A549 (cell line): ENCODE measurements around the gene SLC39A11. TPM values are rescaled to one million over a fixed set of nuclear protein-coding genes. Genes with fewer than 3 reads are reported as not detected.

Experiments used
- ATAC-seq, 2 experiments: fragments of 200-7000 bp in 1 of 2; fragments of >200 bp in 1 of 2; cut with Nextera tagmentation in 1 of 2; cut with Tn5 transposase in 1 of 2; 3 replicates each; pipeline versions ENCODE4 v1.8.0 to v1.9.1; 2018 to 2020; ENCODE audit warnings: mild to moderate bottlenecking in 1 of 2, moderate library complexity in 1 of 2
- CTCF ChIA-PET: fragments of 300-600 bp; sonication (Branson Sonifier 250); formaldehyde crosslinking; extraction: SDS; loops from one replicate; lab custom pipeline; 2021; ENCODE audit warnings: antibody characterized with exemption, inconsistent platforms; lab: Yijun Ruan, JAX
- POLR2A ChIA-PET: fragments of 350-600 bp; formaldehyde crosslinking; extraction: SDS; loops from one replicate; lab custom pipeline; 2021; ENCODE audit warnings: antibody characterized with exemption, inconsistent platforms; lab: Yijun Ruan, JAX
- DNase-seq, 2 experiments: peaks; one replicate each; pipeline versions ENCODE4 v3.0.0 to v3.0.0-alpha.2; 2011 to 2016; ENCODE audit warnings: low read depth in 1 of 2, low spot score in 1 of 2
- FAIRE-seq: peaks from 2 replicates; lab custom pipeline; 2011; peaks lifted over from hg19 to GRCh38; lab: Jason Lieb, UNC
- H3K27ac ChIP-seq, 2 experiments: fragments of >200 bp; sonication (Bioruptor Twin); formaldehyde crosslinking; 3 replicates each; pipeline ENCODE4 v1.5.1; 2016 to 2017
- H3K4me1 ChIP-seq: fragments of >200 bp; sonication (Bioruptor Twin); formaldehyde crosslinking; 3 replicates; pipeline ENCODE4 v1.6.1; 2016
- H3K4me2 ChIP-seq: fragments of >200 bp; sonication (Bioruptor Twin); formaldehyde crosslinking; 3 replicates; pipeline ENCODE4 v1.6.1; 2016
- H3K4me3 ChIP-seq: fragments of >200 bp; sonication (Bioruptor Twin); formaldehyde crosslinking; 3 replicates; pipeline ENCODE4 v1.5.1; 2016
- H3K9me3 ChIP-seq: fragments of >200 bp; sonication (Bioruptor Twin); formaldehyde crosslinking; 3 replicates; pipeline ENCODE4 v1.6.1; 2016
- BHLHE40 ChIP-seq: IDR thresholded peaks from 2 replicates; pipeline ENCODE4 v1.6.1; 2012; ENCODE audit warnings: low read depth, low read length, inconsistent platforms
- CHD2 ChIP-seq: fragments of 150-350 bp; IDR thresholded peaks from 2 replicates; pipeline ENCODE4 v1.6.1; 2014; ENCODE audit warnings: low read length; ENCODE audit not compliant: partially characterized antibody
- EHF ChIP-seq: fragments of 250-450 bp; sonication (Bioruptor Pico); IDR thresholded peaks from 2 replicates; pipeline ENCODE4 v1.5.0; 2020; ENCODE audit warnings: mild to moderate bottlenecking
- EHMT2 ChIP-seq: fragments of 200-600 bp; sonication (generic); IDR thresholded peaks from 2 replicates; pipeline ENCODE4 v1.6.1; 2016; ENCODE audit warnings: antibody characterized with exemption, low read depth, mild to moderate bottlenecking, moderate library complexity
- EP300 ChIP-seq, 2 experiments: fragments of >200 bp; sonication (Bioruptor Twin); formaldehyde crosslinking; IDR thresholded peaks; 2 replicates in 1 of 2; 3 replicates in 1 of 2; pipeline ENCODE4 v1.6.1; 2016 to 2017
- ESRRA ChIP-seq: fragments of 150-350 bp; IDR thresholded peaks from 2 replicates; pipeline ENCODE4 v1.6.1; 2014; ENCODE audit warnings: mild to moderate bottlenecking, low read length, borderline replicate concordance
- FOSL2 ChIP-seq, 2 experiments: fragments of 450-650 bp in 1 of 2; fragments of >200 bp in 1 of 2; sonication (Bioruptor Twin) in 1 of 2; formaldehyde crosslinking; IDR thresholded peaks; 2 replicates each; pipeline versions ENCODE4 v1.5.0 to v1.6.1; 2016 to 2020; ENCODE audit warnings: mild to moderate bottlenecking in 1 of 2, moderate library complexity in 1 of 2
- GATA3 ChIP-seq: IDR thresholded peaks from 2 replicates; pipeline ENCODE4 v1.6.1; 2012; ENCODE audit warnings: borderline replicate concordance
- HES2 ChIP-seq: fragments of >200 bp; sonication (Bioruptor Twin); formaldehyde crosslinking; IDR thresholded peaks from 2 replicates; pipeline ENCODE4 v1.6.1; 2016
- HMGXB4 ChIP-seq: fragments of 250-450 bp; sonication (Bioruptor Pico); IDR thresholded peaks from 2 replicates; pipeline ENCODE4 v1.5.0; 2021; ENCODE audit warnings: mild to moderate bottlenecking, moderate library complexity, borderline replicate concordance
- HOXA7 ChIP-seq: fragments of 250-450 bp; sonication (Bioruptor Pico); IDR thresholded peaks from 2 replicates; pipeline ENCODE4 v1.5.0; 2020; ENCODE audit warnings: mild to moderate bottlenecking, moderate library complexity
- JUNB ChIP-seq: fragments of >200 bp; sonication (Bioruptor Twin); formaldehyde crosslinking; IDR thresholded peaks from 2 replicates; pipeline ENCODE4 v1.6.1; 2016
- KDM5A ChIP-seq: fragments of 200-600 bp; sonication (generic); IDR thresholded peaks from 2 replicates; pipeline ENCODE4 v1.6.1; 2016; ENCODE audit warnings: antibody characterized with exemption, mild to moderate bottlenecking
- MAX ChIP-seq: IDR thresholded peaks from 2 replicates; pipeline ENCODE4 v1.6.1; 2012
- MAZ ChIP-seq: fragments of 150-350 bp; IDR thresholded peaks from 2 replicates; pipeline ENCODE4 v1.6.1; 2014; ENCODE audit warnings: antibody characterized with exemption, low read depth, low read length, borderline replicate concordance
- PHF8 ChIP-seq: fragments of 200-600 bp; sonication (generic); IDR thresholded peaks from 2 replicates; pipeline ENCODE4 v1.6.1; 2016; ENCODE audit warnings: low read depth, mild to moderate bottlenecking, antibody characterized with exemption, moderate library complexity, borderline replicate concordance
- RAD21 ChIP-seq, 2 experiments: fragments of >200 bp in 1 of 2; sonication (Bioruptor Twin) in 1 of 2; formaldehyde crosslinking in 1 of 2; IDR thresholded peaks in 1 of 2; conservative IDR thresholded peaks in 1 of 2; 2 replicates in 1 of 2; 3 replicates in 1 of 2; pipeline ENCODE4 v1.6.1; 2012 to 2018; ENCODE audit warnings: inconsistent platforms in 1 of 2
- RCOR1 ChIP-seq: fragments of 150-350 bp; IDR thresholded peaks from 2 replicates; pipeline ENCODE4 v1.6.1; 2014; ENCODE audit warnings: antibody characterized with exemption, low read length, low read depth
- REST ChIP-seq: fragments of 200-600 bp; sonication (generic); IDR thresholded peaks from 2 replicates; pipeline ENCODE4 v1.6.1; 2016; ENCODE audit warnings: antibody characterized with exemption, mild to moderate bottlenecking, moderate library complexity
- RFX5 ChIP-seq: fragments of 450-650 bp; IDR thresholded peaks from 2 replicates; pipeline ENCODE4 v1.7.1; 2014; ENCODE audit warnings: antibody characterized with exemption, mild to moderate bottlenecking, moderate library complexity
- RNF2 ChIP-seq: fragments of 200-600 bp; sonication (generic); IDR thresholded peaks from 2 replicates; pipeline ENCODE4 v1.6.1; 2016; ENCODE audit warnings: low read depth, mild to moderate bottlenecking, antibody characterized with exemption, moderate library complexity, borderline replicate concordance
- TFCP2L1 ChIP-seq: fragments of 250-450 bp; sonication (Bioruptor Pico); IDR thresholded peaks from 2 replicates; pipeline ENCODE4 v1.5.0; 2021; ENCODE audit warnings: mild to moderate bottlenecking
- WGBS: methylation state at CpG from one replicate; pipeline ENCODE4 v1.1.6; 2017; ENCODE audit errors: missing lambda C conversion rate; 5-methylcytosine and 5-hydroxymethylcytosine counted together
- polyA plus RNA-seq, 4 experiments: library from polyadenylated mRNA; depleted of rRNA in 3 of 4; stranded (reverse); fragments of >200 nt; fragmentation: RNase III in 1 of 4; extraction: RNeasy Plus Mini Kit Qiagen cat#74134 plus additional on column Dnase treatment in 1 of 4; gene quantifications; 2 replicates in 3 of 4; 3 replicates in 1 of 4; pipeline ENCODE4 v1.2.3, GENCODE V29; 2011 to 2017

SLC39A11 gene
- polyA plus RNA-seq, 2 of the 4 experiments (the other 2 are of a cell fraction), result 18.4 to 25.2 TPM

- Histone ChIP-seq H3K27ac (no peak overlapping the region), H3K4me3 (no peak overlapping the region), H3K4me1 (no peaks in the 10 kb centered on the region), H3K4me2 (no peak overlapping the region), H3K9me3 (peaks cover 2% of the 10 kb centered on the region; the same call in 1 of the 3 replicates)
- DNase-seq (no peak), ATAC-seq (no peak), FAIRE-seq (no peak)
- CTCF ChIA-PET, result interaction anchor here (0.6 to 1.1 kb wide), 2 partner anchors 133 to 296 kb away, joined by 3 to 5 read pairs; no protein-coding TSS in a partner anchor
- WGBS, result 91% methylated on average over 5 of the region's 5 CpGs
- TF ChIP-seq RCOR1 (no peak), MAZ (no peak), HMGXB4 (no peak), ESRRA (no peak), RAD21 (conservative IDR thresholded peaks at IDR 0.05 in 1 of 2, IDR thresholded peaks at IDR 0.05 in 1 of 2) (no peak), HES2 (no peak), EP300 (IDR thresholded peaks at IDR 0.05) (no peak)
- POLR2A ChIA-PET, result no interaction called here
These were observed 68.7 kb downstream of the SLC39A11 start for GRCh38 chr17:73023759-73024158.

GRCh38 chr17:73022694-73023093 is 69.8 kb downstream of the SLC39A11 start:
- Histone ChIP-seq H3K4me2 (no peak overlapping the region), H3K9me3 (peaks cover 6% of the 10 kb centered on the region; the same call in 1 of the 3 replicates), H3K27ac (no peak overlapping the region), H3K4me1 (no peaks in the 10 kb centered on the region), H3K4me3 (no peak overlapping the region)
- CTCF ChIA-PET, result interaction anchor here (0.7 to 1.1 kb wide), 2 partner anchors 17 to 295 kb away, joined by 3 read pairs; no protein-coding TSS in a partner anchor
- FAIRE-seq, result no peak
- no peak for ATAC-seq
- POLR2A ChIA-PET, result no interaction called here
- TF ChIP-seq BHLHE40 (no peak), KDM5A (no peak), CHD2 (no peak), REST (no peak)
- no peak for DNase-seq
- 84% methylated on average over 2 of the region's 2 CpGs for WGBS

GRCh38 chr17:73021771-73022170 is 70.7 kb downstream of the SLC39A11 start:
- Histone ChIP-seq H3K4me3 (no peak overlapping the region), H3K4me2 (no peak overlapping the region), H3K27ac (no peak overlapping the region), H3K9me3 (peaks cover 6% of the 10 kb centered on the region; the same call in 1 of the 3 replicates), H3K4me1 (no peaks in the 10 kb centered on the region)
- POLR2A ChIA-PET, result no interaction called here
- FAIRE-seq, result no peak
- ATAC-seq, result no peak
- DNase-seq, result no peak
- CTCF ChIA-PET, result no interaction called here
- 94% methylated on average over 12 of the region's 12 CpGs for WGBS
- TF ChIP-seq PHF8 (no peak), EHF (no peak), CHD2 (no peak), GATA3 (no peak), FOSL2 (IDR thresholded peaks at IDR 0.05) (no peak), FOSL2 (CRISPR knock-in tag; IDR thresholded peaks at IDR 0.05) (no peak), RFX5 (no peak), JUNB (no peak), EHMT2 (no peak), TFCP2L1 (CRISPR knock-in tag) (no peak), HOXA7 (CRISPR knock-in tag) (no peak), MAX (no peak), RNF2 (no peak)
- TF ChIP-seq, all 56 proteins: peak for 0
